ENCODE results near the gene GNAT3. TPM values are rescaled to one million over a fixed set of nuclear protein-coding genes. Genes with fewer than 3 reads are reported as not detected.

GNAT3 gene
- total RNA-seq, 1 donor from 2014 or later: not detected

GRCh38 chr7:80440883-80441282, 71.0 kb downstream of the GNAT3 start:
- intact Hi-C loops (cut with DNase I): no loop called here
- TF ChIP-seq CTCF (IDR thresholded peaks at IDR 0.05): no peak
- no peaks in the 10 kb centered on the region for H3K27me3 ChIP-seq
- no peaks in the 10 kb centered on the region for H3K9me3 ChIP-seq
- no peaks in the 10 kb centered on the region for H3K4me1 ChIP-seq
- no peaks in the 10 kb centered on the region for H3K36me3 ChIP-seq
- no peak for DNase-seq (ENCODE audit: low spot score in 2 of 2)
- no peak overlapping the region for H3K27ac ChIP-seq
- no peak overlapping the region for H3K4me3 ChIP-seq

- Histone ChIP-seq H3K36me3 (no peaks in the 10 kb centered on the region), H3K4me3 (no peak overlapping the region), H3K27me3 (no peaks in the 10 kb centered on the region), H3K9me3 (no peaks in the 10 kb centered on the region), H3K4me1 (no peaks in the 10 kb centered on the region), H3K27ac (no peak overlapping the region)
- DNase-seq (ENCODE audit: low spot score in 2 of 2): no peak
- intact Hi-C loops (cut with DNase I): no loop called here
- TF ChIP-seq CTCF (IDR thresholded peaks at IDR 0.05): no peak
Observed at GRCh38 chr7:80439894-80440821, 71.7 kb downstream of the GNAT3 start.

- intact Hi-C loops (cut with DNase I): no loop called here
- H3K36me3 ChIP-seq: no peaks in the 10 kb centered on the region
- no peak for TF ChIP-seq CTCF (IDR thresholded peaks at IDR 0.05)
Observed at GRCh38 chr7:80435521-80435920, 76.3 kb downstream of the GNAT3 start.

GRCh38 chr7:80434047-80434446, 77.8 kb downstream of the GNAT3 start:
- intact Hi-C loops (cut with DNase I): no loop called here
- Histone ChIP-seq H3K27me3 (no peaks in the 10 kb centered on the region), H3K4me3 (no peak overlapping the region), H3K4me1 (no peaks in the 10 kb centered on the region), H3K36me3 (no peaks in the 10 kb centered on the region), H3K9me3 (no peaks in the 10 kb centered on the region), H3K27ac (no peak overlapping the region)
- DNase-seq (ENCODE audit: low spot score in 2 of 2): no peak
- no peak for TF ChIP-seq CTCF (IDR thresholded peaks at IDR 0.05)

More at GRCh38 chr7:80435521-80435920, 76.3 kb downstream of the GNAT3 start:
- no peak for DNase-seq (ENCODE audit: low spot score in 2 of 2)
- H3K4me3 ChIP-seq: no peak overlapping the region
- no peak overlapping the region for H3K27ac ChIP-seq
- H3K9me3 ChIP-seq: no peaks in the 10 kb centered on the region
- H3K4me1 ChIP-seq: no peaks in the 10 kb centered on the region
- H3K27me3 ChIP-seq: no peaks in the 10 kb centered on the region

GRCh38 chr7:80432166-80432565, 79.7 kb downstream of the GNAT3 start:
- Histone ChIP-seq H3K36me3 (no peaks in the 10 kb centered on the region), H3K27me3 (no peaks in the 10 kb centered on the region), H3K27ac (no peak overlapping the region), H3K9me3 (no peaks in the 10 kb centered on the region), H3K4me1 (no peaks in the 10 kb centered on the region), H3K4me3 (no peak overlapping the region)
- no peak for DNase-seq (ENCODE audit: low spot score in 2 of 2)
- TF ChIP-seq CTCF (IDR thresholded peaks at IDR 0.05): no peak
- intact Hi-C loops (cut with DNase I): no loop called here
